Measurements from ENCODE around the gene R3HDM2. TPM values are rescaled to one million over a fixed set of nuclear protein-coding genes. Genes with fewer than 3 reads are reported as not detected.

R3HDM2 gene
- total RNA-seq, 2 donors from 2014 or later = 82.7 to 116 TPM

DNA sequence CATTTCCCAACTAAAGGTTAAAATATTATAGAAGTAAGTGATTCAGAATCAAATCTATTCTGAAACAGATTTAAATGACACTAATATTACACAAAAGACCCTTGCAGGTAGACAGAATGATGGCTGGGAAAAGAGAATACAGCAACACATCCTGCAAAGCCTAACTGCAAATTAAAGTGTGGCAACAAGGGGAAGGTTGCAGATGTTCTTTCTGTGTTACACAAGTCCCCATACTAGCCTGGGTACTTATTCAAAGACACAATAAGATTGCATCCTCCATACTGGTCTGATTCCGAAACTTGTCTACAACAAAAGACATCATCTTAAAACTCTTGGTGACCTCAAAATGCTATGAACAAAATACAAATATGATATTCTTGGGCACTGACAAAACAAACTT, 50.5 kb downstream of the R3HDM2 start:
- DNase-seq = no peak
- Mint-ChIP-seq H3K27me3 (ENCODE audit: insufficient read depth) (no peaks in the 10 kb centered on the region), H3K9me3 (no peaks in the 10 kb centered on the region), H3K27ac (no peak overlapping the region), H3K36me3 (ENCODE audit: low read depth) (peaks cover 29% of the 10 kb centered on the region), H3K4me1 (peaks cover 6% of the 10 kb centered on the region), H3K4me3 (no peak overlapping the region)
- no peaks in the 10 kb centered on the region for H3K4me1 ChIP-seq (ENCODE audit: control insufficient read depth, insufficient read depth, low read length)
- H3K9me3 ChIP-seq (ENCODE audit: control insufficient read depth, low read length) = no peaks in the 10 kb centered on the region
- H3K27ac ChIP-seq (ENCODE audit: low read depth, low read length) = no peak overlapping the region
- 86 to 100% methylated on average over 1 of the region's 1 CpG for WGBS, 2 experiments (ENCODE audit: insufficient coverage in 1 of 2, insufficient read length in 1 of 2)
- peaks cover 5% of the 10 kb centered on the region for H3K36me3 ChIP-seq (ENCODE audit: control insufficient read depth, insufficient read depth, low read length)
- H3K9ac ChIP-seq (ENCODE audit: extremely low read depth, low read length, poor library complexity, severe bottlenecking) = no peak overlapping the region
- TF ChIP-seq, protein P1, sequence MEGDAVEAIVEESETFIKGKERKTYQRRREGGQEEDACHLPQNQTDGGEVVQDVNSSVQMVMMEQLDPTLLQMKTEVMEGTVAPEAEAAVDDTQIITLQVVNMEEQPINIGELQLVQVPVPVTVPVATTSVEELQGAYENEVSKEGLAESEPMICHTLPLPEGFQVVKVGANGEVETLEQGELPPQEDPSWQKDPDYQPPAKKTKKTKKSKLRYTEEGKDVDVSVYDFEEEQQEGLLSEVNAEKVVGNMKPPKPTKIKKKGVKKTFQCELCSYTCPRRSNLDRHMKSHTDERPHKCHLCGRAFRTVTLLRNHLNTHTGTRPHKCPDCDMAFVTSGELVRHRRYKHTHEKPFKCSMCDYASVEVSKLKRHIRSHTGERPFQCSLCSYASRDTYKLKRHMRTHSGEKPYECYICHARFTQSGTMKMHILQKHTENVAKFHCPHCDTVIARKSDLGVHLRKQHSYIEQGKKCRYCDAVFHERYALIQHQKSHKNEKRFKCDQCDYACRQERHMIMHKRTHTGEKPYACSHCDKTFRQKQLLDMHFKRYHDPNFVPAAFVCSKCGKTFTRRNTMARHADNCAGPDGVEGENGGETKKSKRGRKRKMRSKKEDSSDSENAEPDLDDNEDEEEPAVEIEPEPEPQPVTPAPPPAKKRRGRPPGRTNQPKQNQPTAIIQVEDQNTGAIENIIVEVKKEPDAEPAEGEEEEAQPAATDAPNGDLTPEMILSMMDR (conservative IDR thresholded peaks at IDR 0.05) = no peak
- H3K27me3 ChIP-seq (ENCODE audit: control insufficient read depth, insufficient read depth, low read length, poor library complexity, severe bottlenecking) = no peaks in the 10 kb centered on the region
- H3K4me3 ChIP-seq (ENCODE audit: low read length) = no peak overlapping the region

DNA sequence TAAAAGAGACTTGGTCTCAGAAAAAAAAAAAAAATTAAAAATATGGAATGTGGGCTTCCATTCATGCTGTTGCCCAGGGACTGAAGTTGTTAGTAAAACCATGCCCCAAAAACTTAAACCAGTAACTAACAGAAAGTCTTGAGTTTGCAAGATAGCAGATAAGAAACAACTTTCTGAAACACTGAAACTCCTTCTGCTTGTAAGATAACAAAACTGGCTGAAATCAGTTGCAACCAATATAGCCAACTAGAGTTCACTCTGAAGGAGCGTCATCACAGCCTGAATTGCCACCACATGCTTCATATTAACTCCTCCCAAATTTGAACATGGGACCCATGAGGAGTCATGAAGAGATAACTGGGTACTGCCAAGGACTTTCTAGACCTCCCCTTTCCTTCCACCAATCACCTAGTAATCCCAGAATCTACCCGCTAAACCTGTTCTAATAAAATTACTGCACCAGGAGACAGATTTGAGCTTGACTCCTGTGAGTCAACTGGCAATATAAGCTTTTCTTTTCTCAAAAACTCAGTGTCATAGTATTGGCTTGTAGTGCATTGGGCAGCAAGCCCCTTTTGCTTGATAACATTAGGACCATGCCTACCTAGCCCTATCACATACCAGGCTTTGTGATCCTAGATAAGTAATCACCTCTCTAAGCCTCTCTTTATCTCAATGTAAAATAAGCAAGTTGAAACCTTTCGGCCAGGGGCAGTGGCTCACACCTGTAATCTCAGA, 53.6 kb downstream of the R3HDM2 start:
- H3K4me3 ChIP-seq (ENCODE audit: low read length) = no peak overlapping the region
- no peaks in the 10 kb centered on the region for H3K9me3 Mint-ChIP-seq
- 65% methylated on average over 3 of the region's 3 CpGs; no CpG with 5 or more reads in 1 of the 2 experiments for WGBS, 2 experiments (ENCODE audit: insufficient coverage in 1 of 2, insufficient read length in 1 of 2)
- H3K9me3 ChIP-seq (ENCODE audit: control insufficient read depth, low read length) = no peaks in the 10 kb centered on the region
- TF ChIP-seq, protein P1 (conservative IDR thresholded peaks at IDR 0.05) = no peak
- H3K27me3 ChIP-seq (ENCODE audit: control insufficient read depth, insufficient read depth, low read length, poor library complexity, severe bottlenecking) = no peaks in the 10 kb centered on the region
- H3K27ac Mint-ChIP-seq = peak overlapping the region; percentile 19
- no peaks in the 10 kb centered on the region for H3K4me1 ChIP-seq (ENCODE audit: control insufficient read depth, insufficient read depth, low read length)
- peaks cover 12% of the 10 kb centered on the region for H3K36me3 ChIP-seq (ENCODE audit: control insufficient read depth, insufficient read depth, low read length)
- H3K4me3 Mint-ChIP-seq = no peak overlapping the region
- no peak overlapping the region for H3K9ac ChIP-seq (ENCODE audit: extremely low read depth, low read length, poor library complexity, severe bottlenecking)
- peaks cover 6% of the 10 kb centered on the region for H3K4me1 Mint-ChIP-seq
- no peaks in the 10 kb centered on the region for H3K27me3 Mint-ChIP-seq (ENCODE audit: insufficient read depth)
- peak; percentile 67 for DNase-seq
- H3K27ac ChIP-seq (ENCODE audit: low read depth, low read length) = no peak overlapping the region
- peaks cover 39% of the 10 kb centered on the region for H3K36me3 Mint-ChIP-seq (ENCODE audit: low read depth)

DNA sequence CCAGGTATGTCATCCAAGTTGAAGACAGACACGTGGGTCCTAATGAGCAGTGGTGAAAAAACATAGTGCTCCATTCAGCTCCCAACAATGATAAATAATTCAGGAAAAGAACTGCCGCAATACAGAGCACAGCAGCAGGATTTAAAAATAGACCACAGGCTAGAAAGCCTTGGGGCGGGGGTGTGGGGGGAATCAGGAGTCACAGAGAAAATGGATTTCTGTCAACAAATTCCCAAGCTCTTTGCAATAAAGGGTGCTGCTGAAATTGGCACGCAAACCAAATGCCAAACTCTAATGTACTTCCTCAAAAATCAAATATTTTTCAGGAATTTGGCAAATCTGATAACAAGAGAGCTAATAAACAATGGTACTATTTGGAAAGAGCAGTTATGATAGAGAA, 58.6 kb downstream of the R3HDM2 start:
- no peaks in the 10 kb centered on the region for H3K27me3 Mint-ChIP-seq (ENCODE audit: insufficient read depth)
- no peak overlapping the region for H3K4me3 Mint-ChIP-seq
- 95 to 98% methylated on average over 4 of the region's 4 CpGs for WGBS, 2 experiments (ENCODE audit: insufficient coverage in 1 of 2, insufficient read length in 1 of 2)

More for the DNA sequence above, 58.6 kb downstream of the R3HDM2 start:
- Mint-ChIP-seq H3K9me3 (peaks cover 3% of the 10 kb centered on the region), H3K4me1 (peaks cover 17% of the 10 kb centered on the region), H3K27ac (no peak overlapping the region), H3K36me3 (ENCODE audit: low read depth) (peaks cover 29% of the 10 kb centered on the region)
- no peak for DNase-seq
- H3K27ac ChIP-seq (ENCODE audit: low read depth, low read length) = no peak overlapping the region
- peaks cover 3% of the 10 kb centered on the region for H3K9me3 ChIP-seq (ENCODE audit: control insufficient read depth, low read length)
- no peak overlapping the region for H3K9ac ChIP-seq (ENCODE audit: extremely low read depth, low read length, poor library complexity, severe bottlenecking)
- no peaks in the 10 kb centered on the region for H3K27me3 ChIP-seq (ENCODE audit: control insufficient read depth, insufficient read depth, low read length, poor library complexity, severe bottlenecking)
- H3K4me1 ChIP-seq (ENCODE audit: control insufficient read depth, insufficient read depth, low read length) = no peaks in the 10 kb centered on the region
- TF ChIP-seq, protein P1 (conservative IDR thresholded peaks at IDR 0.05) = no peak
- H3K4me3 ChIP-seq (ENCODE audit: low read length) = no peak overlapping the region
- H3K36me3 ChIP-seq (ENCODE audit: control insufficient read depth, insufficient read depth, low read length) = peaks cover 14% of the 10 kb centered on the region
